GM12891 (cell line): ENCODE measurements around the gene IFITM5.

Experiments
- POLR2A ChIP-seq: IDR thresholded peaks from 2 replicates; pipeline ENCODE4 v1.6.1; 2011; ENCODE audit warnings: low read depth, low read length, control low read depth
- POLR2AphosphoS5 ChIP-seq: IDR thresholded peaks from 2 replicates; pipeline ENCODE4 v1.6.1; 2011; ENCODE audit warnings: low read depth, low read length, control low read depth
- POU2F2 ChIP-seq: IDR thresholded peaks from 2 replicates; pipeline ENCODE4 v1.6.1; 2011; ENCODE audit warnings: low read depth, mild to moderate bottlenecking, control low read depth, low read length, moderate library complexity

DNA sequence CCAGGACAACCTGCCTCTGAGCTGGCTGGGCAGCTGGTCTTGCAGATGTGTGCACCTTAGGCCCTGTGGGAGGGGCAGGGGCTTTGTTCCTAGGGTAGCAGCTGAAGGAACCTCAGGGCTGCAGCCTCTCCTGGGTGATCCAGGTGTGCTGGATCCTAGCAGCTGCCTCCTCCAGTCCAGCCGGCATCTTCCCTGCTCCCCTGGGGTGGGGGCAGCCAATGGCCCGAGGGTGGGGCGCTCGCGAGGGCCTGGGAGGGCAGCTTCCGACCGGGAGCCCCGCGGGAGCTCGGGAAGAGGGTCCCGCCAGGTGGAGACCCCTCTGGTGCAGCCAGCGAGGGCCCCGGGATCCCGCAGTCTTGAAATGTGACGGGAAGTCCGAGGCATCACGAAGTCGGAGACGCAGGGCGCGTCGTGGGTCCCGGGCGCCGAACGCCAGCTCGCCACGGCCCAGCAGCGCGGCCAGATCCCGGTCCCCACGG lies 16.2 kb upstream of the IFITM5 start:
- TF ChIP-seq POLR2A (no peak), POLR2AphosphoS5 (no peak), POU2F2 (no peak)
